Upper lobe of right lung (tissue), 1 donor: Measurements from ENCODE around the gene ARNT2. TPM values are rescaled to one million over a fixed set of nuclear protein-coding genes. Genes with fewer than 3 reads are reported as not detected.
"Not testable (repeated sequence)": the region's sequence is repeated elsewhere in the genome, so short reads cannot be mapped to it uniquely, and the experiment has no call there.

Source experiments
- ATAC-seq: fragments of 200-7000 bp; cut with Tn5 transposase; one replicate; pipeline ENCODE4 v1.9.1; 2020; ENCODE audit warnings: mild to moderate bottlenecking, moderate library complexity
- DNase-seq: peaks from one replicate; pipeline ENCODE4 v3.0.0-alpha.2; 2020
- H3K27ac ChIP-seq: fragments of 200-600 bp; one replicate; pipeline ENCODE4 v1.8.0; 2022
- H3K27me3 ChIP-seq: fragments of 200-600 bp; one replicate; pipeline ENCODE4 v1.8.0; 2022; ENCODE audit warnings: mild to moderate bottlenecking
- H3K36me3 ChIP-seq: fragments of 200-600 bp; one replicate; pipeline ENCODE4 v1.8.0; 2022
- H3K4me1 ChIP-seq: fragments of 200-600 bp; one replicate; pipeline ENCODE4 v1.8.0; 2022
- H3K4me3 ChIP-seq: fragments of 200-600 bp; one replicate; pipeline ENCODE4 v1.8.0; 2022; ENCODE audit warnings: mild to moderate bottlenecking
- H3K9me3 ChIP-seq: fragments of 200-600 bp; one replicate; pipeline ENCODE4 v1.8.0; 2022
- CTCF ChIP-seq: fragments of 200-600 bp; IDR thresholded peaks from one replicate; pipeline ENCODE4 v1.8.0; 2022; ENCODE audit warnings: antibody characterized with exemption
- intact Hi-C: fragments of 100-400 bp; cut with DNase I; formaldehyde crosslinking; loops from one replicate; pipeline ENCODE4 v1.11.0; 2022
- total RNA-seq: library from RNA; stranded (reverse); fragmentation: NEBNext Ultra II Directional; extraction: Animal tissue kit (Norgen Biotek cat#: 25700); gene quantifications from one replicate; pipeline ENCODE4 v1.2.1, GENCODE V29; 2021
- donor health status: DM: no; HTN: yes; CAD: no; lungs with severe emphysema.

Gene ARNT2
- total RNA-seq, 1 donor from 2014 or later, result 12.9 TPM

- H3K9me3 ChIP-seq, result no peaks in the 10 kb centered on the region
- no peaks in the 10 kb centered on the region for H3K27me3 ChIP-seq
- no peak overlapping the region for H3K4me3 ChIP-seq
- H3K4me1 ChIP-seq, result peaks cover 7% of the 10 kb centered on the region
- no peak for DNase-seq
- TF ChIP-seq CTCF, result no peak
- intact Hi-C loops, result no loop called here
- no peak for ATAC-seq
- no peak overlapping the region for H3K27ac ChIP-seq
- H3K36me3 ChIP-seq, result no peaks in the 10 kb centered on the region
These were observed 105.6 kb downstream of the ARNT2 start for GRCh38 chr15:80509800-80510199.

- H3K36me3 ChIP-seq, intact Hi-C loops, ATAC-seq, H3K27ac ChIP-seq, H3K4me3 ChIP-seq, H3K27me3 ChIP-seq, H3K4me1 ChIP-seq, H3K9me3 ChIP-seq, DNase-seq: not testable (repeated sequence)
These were observed 106.8 kb downstream of the ARNT2 start for GRCh38 chr15:80510985-80511384.

- intact Hi-C loops, result no loop called here
- no peak for DNase-seq
These were observed 108.8 kb downstream of the ARNT2 start for GRCh38 chr15:80512726-80513660.

GRCh38 chr15:80514071-80514780, 110.0 kb downstream of the ARNT2 start:
- H3K36me3 ChIP-seq, result no peaks in the 10 kb centered on the region
- H3K9me3 ChIP-seq, result peaks cover 4% of the 10 kb centered on the region
- H3K4me3 ChIP-seq, result no peak overlapping the region
- H3K27me3 ChIP-seq, result no peaks in the 10 kb centered on the region
- no peaks in the 10 kb centered on the region for H3K4me1 ChIP-seq
- ATAC-seq, result no peak
- intact Hi-C loops, result no loop called here
- H3K27ac ChIP-seq, result no peak overlapping the region
- no peak for TF ChIP-seq CTCF
- no peak for DNase-seq

More at GRCh38 chr15:80512726-80513660, 108.8 kb downstream of the ARNT2 start:
- ATAC-seq, result peak; percentile 41
- H3K4me1 ChIP-seq, result no peaks in the 10 kb centered on the region
- H3K9me3 ChIP-seq, result peaks cover 4% of the 10 kb centered on the region
- H3K36me3 ChIP-seq, result no peaks in the 10 kb centered on the region
- no peak for TF ChIP-seq CTCF
- no peak overlapping the region for H3K4me3 ChIP-seq
- H3K27me3 ChIP-seq, result no peaks in the 10 kb centered on the region
- H3K27ac ChIP-seq, result no peak overlapping the region

- no peaks in the 10 kb centered on the region for H3K36me3 ChIP-seq
- no peak for DNase-seq
- H3K27me3 ChIP-seq, result no peaks in the 10 kb centered on the region
- H3K27ac ChIP-seq, result no peak overlapping the region
- no peaks in the 10 kb centered on the region for H3K4me1 ChIP-seq
- intact Hi-C loops, result no loop called here
- no peak overlapping the region for H3K4me3 ChIP-seq
- peaks cover 4% of the 10 kb centered on the region for H3K9me3 ChIP-seq
- no peak for TF ChIP-seq CTCF
- ATAC-seq, result no peak
These were observed 113.1 kb downstream of the ARNT2 start for GRCh38 chr15:80517290-80517689.

- H3K4me3 ChIP-seq, result no peak overlapping the region
These were observed 114.3 kb downstream of the ARNT2 start for GRCh38 chr15:80518522-80518921.

More at GRCh38 chr15:80518522-80518921, 114.3 kb downstream of the ARNT2 start:
- peaks cover 4% of the 10 kb centered on the region for H3K9me3 ChIP-seq
- DNase-seq (no peak), ATAC-seq (no peak)
- intact Hi-C loops, result no loop called here
- no peaks in the 10 kb centered on the region for H3K36me3 ChIP-seq
- H3K4me1 ChIP-seq, result no peaks in the 10 kb centered on the region
- no peak for TF ChIP-seq CTCF
- H3K27ac ChIP-seq, result no peak overlapping the region
- no peaks in the 10 kb centered on the region for H3K27me3 ChIP-seq
